OCI-LY3 (cell line): ENCODE measurements around the gene FBXW4.
"Not testable (repeated sequence)": the region's sequence is repeated elsewhere in the genome, so short reads cannot be mapped to it uniquely, and the experiment has no call there.

ENCODE experiments used
- H2AFZ ChIP-seq: fragments of 200-600, 300-600 bp; shearing (Covaris generic); 2 replicates; pipeline ENCODE4 v1.6.0; 2014; ENCODE audit warnings: antibody characterized with exemption, low read depth, low read length
- H3K27ac ChIP-seq: fragments of 200-600, 300-600 bp; sonication (generic); 2 replicates; pipeline ENCODE4 v1.5.1; 2014; ENCODE audit warnings: mild to moderate bottlenecking, low read length, moderate library complexity, mixed read lengths
- H3K27me3 ChIP-seq: fragments of 200-600, 300-600 bp; sonication (generic); 2 replicates; pipeline ENCODE4 v1.6.1; 2014; ENCODE audit warnings: low read depth, low read length, mixed read lengths
- H3K36me3 ChIP-seq: fragments of 200-600, 300-600 bp; sonication (generic); replicated peaks from 2 replicates; pipeline ENCODE3; 2014; ENCODE audit warnings: low read depth, low read length, mixed read lengths
- H3K4me1 ChIP-seq: fragments of 300-600, 200-600 bp; sonication (generic); 2 replicates; pipeline ENCODE4 v1.6.1; 2014; ENCODE audit warnings: low read length, mixed read lengths
- H3K4me2 ChIP-seq: fragments of 200-600, 300-600 bp; sonication (generic); 2 replicates; pipeline ENCODE4 v1.6.1; 2014; ENCODE audit warnings: low read length, mixed read lengths
- H3K4me3 ChIP-seq: fragments of 300-600, 200-600 bp; sonication (generic); 2 replicates; pipeline ENCODE4 v1.5.1; 2014; ENCODE audit warnings: antibody characterized with exemption, mild to moderate bottlenecking, low read length, moderate library complexity
- H3K79me2 ChIP-seq: fragments of 300-600, 200-600 bp; shearing (Covaris generic); 2 replicates; pipeline ENCODE4 v1.6.1; 2014; ENCODE audit warnings: mild to moderate bottlenecking, low read length, mixed read lengths
- H3K9ac ChIP-seq: fragments of 300-600, 200-600 bp; shearing (Covaris generic); 2 replicates; pipeline ENCODE4 v1.6.0; 2014; ENCODE audit warnings: mild to moderate bottlenecking, low read length, moderate library complexity
- H3K9me3 ChIP-seq: fragments of 200-600, 300-600 bp; shearing (Covaris generic); 2 replicates; pipeline ENCODE4 v1.6.1; 2014; ENCODE audit warnings: low read length, mixed read lengths; ENCODE audit not compliant: insufficient read depth
- H4K20me1 ChIP-seq: fragments of 200-600, 300-600 bp; sonication (generic); 2 replicates; pipeline ENCODE4 v1.6.1; 2016; ENCODE audit warnings: low read length, mixed read lengths; ENCODE audit not compliant: insufficient read depth
- CTCF ChIP-seq: fragments of 200-600, 300-600 bp; sonication (generic); IDR thresholded peaks from 2 replicates; pipeline ENCODE4 v1.5.1; 2014; ENCODE audit warnings: antibody characterized with exemption, low read length, low read depth
- EZH2phosphoT487 ChIP-seq: fragments of 200-600 bp; shearing (Covaris generic); IDR thresholded peaks from 2 replicates; pipeline ENCODE4 v1.6.1; 2018; ENCODE audit warnings: antibody characterized with exemption, mixed run types, low read depth

The FBXW4 gene

DNA sequence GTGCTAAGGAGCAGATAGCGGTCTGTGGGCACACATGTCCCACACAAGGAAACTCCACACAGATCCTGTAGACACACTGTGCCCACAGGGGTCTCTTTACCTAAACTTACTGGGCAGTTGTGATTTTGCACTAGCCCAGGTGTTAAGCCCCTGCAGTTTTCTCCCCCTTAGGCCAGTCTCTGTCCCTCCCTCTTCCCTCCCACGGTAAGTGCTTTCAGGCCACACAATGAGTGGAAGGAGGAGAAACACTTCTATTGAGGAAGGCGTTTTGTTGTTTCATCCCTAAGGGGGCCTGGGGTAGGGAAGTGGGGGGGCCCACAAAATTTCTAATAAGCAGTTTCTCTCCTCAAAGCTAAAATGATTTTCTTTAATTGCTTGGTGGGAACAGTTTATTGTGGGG is 51.4 kb downstream of the FBXW4 start:
- TF ChIP-seq CTCF (no peak), EZH2phosphoT487 (no peak)
- 0 out of 2 replicates have a peak, but pooled peaks cover 3% of the 10 kb centered on the region for H4K20me1 ChIP-seq
- H3K9me3 ChIP-seq, result no peaks in the 10 kb centered on the region
- H3K27ac ChIP-seq, result no peak overlapping the region
- H3K9ac ChIP-seq, result no peak overlapping the region
- H3K4me2 ChIP-seq, result no peak overlapping the region
- H3K79me2 ChIP-seq, result no peaks in the 10 kb centered on the region
- H3K4me1 ChIP-seq, result no peaks in the 10 kb centered on the region
- no peaks in the 10 kb centered on the region for H3K27me3 ChIP-seq
- no peak overlapping the region for H3K4me3 ChIP-seq
- H2AFZ ChIP-seq, result no peak overlapping the region
- peaks cover 5% of the 10 kb centered on the region for H3K36me3 ChIP-seq

GRCh38 chr10:101639141-101639900 is 55.6 kb downstream of the FBXW4 start:
- no peaks in the 10 kb centered on the region for H3K27me3 ChIP-seq
- 0 out of 2 replicates have a peak, but pooled peaks cover 3% of the 10 kb centered on the region for H4K20me1 ChIP-seq
- H3K79me2 ChIP-seq, result no peaks in the 10 kb centered on the region
- no peak overlapping the region for H3K27ac ChIP-seq
- TF ChIP-seq CTCF, result no peak
- no peak overlapping the region for H3K4me3 ChIP-seq
- no peak overlapping the region for H3K4me2 ChIP-seq
- H3K9ac ChIP-seq, result no peak overlapping the region
- H3K9me3 ChIP-seq, result no peaks in the 10 kb centered on the region
- H2AFZ ChIP-seq, result no peak overlapping the region
- H3K4me1 ChIP-seq, result no peaks in the 10 kb centered on the region
- H3K36me3 ChIP-seq, result no peaks in the 10 kb centered on the region

DNA sequence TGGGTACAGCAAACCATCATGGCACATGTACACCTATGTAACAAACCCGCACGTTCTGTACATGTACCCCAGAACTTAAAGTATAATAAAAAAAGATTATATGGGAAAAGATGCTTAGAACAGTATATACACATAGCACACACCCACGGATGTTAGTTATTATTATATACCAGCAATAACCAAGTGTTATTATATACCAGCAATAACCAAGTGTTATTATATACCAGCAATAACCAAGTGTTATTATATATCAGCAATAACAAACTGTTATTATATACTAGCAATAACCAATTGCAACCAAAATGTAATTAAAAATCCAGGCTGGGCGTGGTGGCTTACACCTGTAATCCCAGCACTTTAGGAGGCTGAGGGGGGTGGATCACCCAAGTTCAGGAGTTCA is 61.5 kb downstream of the FBXW4 start:
- H3K4me3 ChIP-seq, H3K27me3 ChIP-seq, H3K9ac ChIP-seq, H3K4me2 ChIP-seq, H3K4me1 ChIP-seq, H3K9me3 ChIP-seq, H4K20me1 ChIP-seq, H2AFZ ChIP-seq, H3K27ac ChIP-seq, H3K36me3 ChIP-seq, H3K79me2 ChIP-seq: not testable (repeated sequence)

DNA sequence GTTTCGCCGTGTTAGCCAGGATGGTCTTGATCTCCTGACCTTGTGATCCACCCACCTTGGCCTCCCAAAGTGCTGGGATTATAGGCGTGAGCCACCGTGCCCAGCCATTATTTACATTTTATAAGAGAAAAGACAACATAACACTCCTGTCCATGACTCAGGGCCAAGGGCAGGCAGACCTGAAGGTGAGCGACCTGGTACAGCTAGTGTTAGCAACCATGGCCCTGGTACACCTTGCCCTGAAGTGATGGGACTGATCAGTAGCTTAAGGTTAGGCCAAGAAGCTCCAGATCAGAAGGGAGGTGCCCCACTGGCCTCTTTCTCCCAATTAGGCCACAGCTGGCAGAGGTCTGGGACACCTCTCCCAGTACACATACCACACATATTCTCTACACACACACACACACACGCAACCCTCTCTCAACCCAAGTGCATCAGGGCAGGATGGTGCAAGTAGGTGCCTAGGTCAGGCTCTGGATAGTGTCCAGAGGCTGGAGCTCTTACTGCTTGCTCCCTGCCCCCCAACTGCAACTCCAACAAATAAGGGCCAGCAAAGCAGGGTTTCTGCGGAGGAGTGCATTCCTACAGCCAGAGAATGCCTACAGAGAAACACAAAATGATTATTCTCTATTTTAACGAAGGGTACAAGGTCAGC is 63.0 kb downstream of the FBXW4 start:
- H3K27me3 ChIP-seq, result no peaks in the 10 kb centered on the region
- H3K4me3 ChIP-seq, result no peak overlapping the region
- H4K20me1 ChIP-seq, result no peaks in the 10 kb centered on the region; the same call in 1 of the 2 replicates
- no peak overlapping the region for H3K9ac ChIP-seq
- no peak overlapping the region for H3K27ac ChIP-seq
- no peaks in the 10 kb centered on the region for H3K4me1 ChIP-seq
- no peak overlapping the region for H2AFZ ChIP-seq
- H3K36me3 ChIP-seq, result no peaks in the 10 kb centered on the region
- no peaks in the 10 kb centered on the region for H3K79me2 ChIP-seq
- no peak overlapping the region for H3K4me2 ChIP-seq
- TF ChIP-seq EZH2phosphoT487 (no peak), CTCF (no peak)
- no peaks in the 10 kb centered on the region for H3K9me3 ChIP-seq
